ENCODE data around the gene TRPM4.
A peak's percentile ranks its signal among the peaks of the same experiment; 100 is the strongest.

The TRPM4 gene

GRCh38 chr19:49113762-49114629 is 43.6 kb upstream of the TRPM4 start, which contains the start of gene LIN7B:
LIN7B (plus strand) TSS chr19:49114370; CDS start chr19:49114405, 35 bp downstream.
- peak; percentile 20 to 48 (median 26) for TF ChIP-seq CTCF (IDR thresholded peaks at IDR 0.05; ENCODE audit: unreplicated experiment in 3 of 3)
- H3K4me3 Mint-ChIP-seq, result peak within 1 kb of the TSS; percentile 87 to 93 (median 90)
- no peaks in the 10 kb centered on the region for H3K9me3 Mint-ChIP-seq
- H3K36me3 Mint-ChIP-seq (ENCODE audit: low read depth), result peaks cover 8% of the 10 kb centered on the region
- peak within 1 kb of the TSS; percentile 75 to 82 (median 78) for H3K27ac Mint-ChIP-seq
- peaks cover 37% of the 10 kb centered on the region for H3K4me1 Mint-ChIP-seq
- H3K27me3 Mint-ChIP-seq (ENCODE audit: low read depth), result no peaks in the 10 kb centered on the region

GRCh38 chr19:49114630-49115363 is 42.8 kb upstream of the TRPM4 start:
- no peak for TF ChIP-seq CTCF (IDR thresholded peaks at IDR 0.05; ENCODE audit: unreplicated experiment in 3 of 3)
- Mint-ChIP-seq H3K27me3 (ENCODE audit: low read depth) (no peaks in the 10 kb centered on the region), H3K36me3 (ENCODE audit: low read depth) (peaks cover 3% of the 10 kb centered on the region), H3K9me3 (no peaks in the 10 kb centered on the region), H3K27ac (peak overlapping the region; percentile 75 to 82 (median 78)), H3K4me3 (peak overlapping the region; percentile 87 to 93 (median 90)), H3K4me1 (peaks cover 37% of the 10 kb centered on the region)

GRCh38 chr19:49116544-49116943 is 41.0 kb upstream of the TRPM4 start:
- H3K27me3 Mint-ChIP-seq (ENCODE audit: low read depth), result peaks cover 9% of the 10 kb centered on the region
- H3K36me3 Mint-ChIP-seq (ENCODE audit: low read depth), result peaks cover 3% of the 10 kb centered on the region
- TF ChIP-seq CTCF (IDR thresholded peaks at IDR 0.05; ENCODE audit: unreplicated experiment in 3 of 3), result no peak
- H3K27ac Mint-ChIP-seq, result peak overlapping the region; percentile 48 to 70 (median 50)
- peaks cover 32% of the 10 kb centered on the region for H3K4me1 Mint-ChIP-seq
- H3K9me3 Mint-ChIP-seq, result no peaks in the 10 kb centered on the region
- peak overlapping the region; percentile 84 to 93 (median 85) for H3K4me3 Mint-ChIP-seq

GRCh38 chr19:49117677-49118564 is 39.7 kb upstream of the TRPM4 start:
- H3K4me1 Mint-ChIP-seq, result peaks cover 32% of the 10 kb centered on the region
- peaks cover 16% of the 10 kb centered on the region for H3K27me3 Mint-ChIP-seq (ENCODE audit: low read depth)
- H3K9me3 Mint-ChIP-seq, result no peaks in the 10 kb centered on the region
- peaks cover 3% of the 10 kb centered on the region for H3K36me3 Mint-ChIP-seq (ENCODE audit: low read depth)
- H3K27ac Mint-ChIP-seq, result peak overlapping the region; percentile 63 to 89 (median 70)
- TF ChIP-seq CTCF (IDR thresholded peaks at IDR 0.05; ENCODE audit: unreplicated experiment in 3 of 3), result no peak
- H3K4me3 Mint-ChIP-seq, result peak overlapping the region; percentile 84 to 93 (median 85)

GRCh38 chr19:49118565-49119410 is 38.8 kb upstream of the TRPM4 start, which contains the start of gene C19orf73:
C19orf73 (minus strand) TSS chr19:49119143; CDS start chr19:49119022, 121 bp downstream.
- Mint-ChIP-seq H3K27ac (peak within 1 kb of the TSS; percentile 63 to 89 (median 63)), H3K4me3 (peak within 1 kb of the TSS; percentile 84 to 93 (median 85))

More at GRCh38 chr19:49118565-49119410, 38.8 kb upstream of the TRPM4 start, which contains the start of gene C19orf73:
- Mint-ChIP-seq H3K9me3 (no peaks in the 10 kb centered on the region), H3K27me3 (ENCODE audit: low read depth) (peaks cover 16% of the 10 kb centered on the region), H3K36me3 (ENCODE audit: low read depth) (peaks cover 3% of the 10 kb centered on the region), H3K4me1 (peaks cover 28% of the 10 kb centered on the region)
- TF ChIP-seq CTCF (IDR thresholded peaks at IDR 0.05; ENCODE audit: unreplicated experiment in 3 of 3), result peak in 2 of 3 experiments; percentile 10 to 12
